ENCODE measurements around the gene DMBT1.

Gene DMBT1

DNA sequence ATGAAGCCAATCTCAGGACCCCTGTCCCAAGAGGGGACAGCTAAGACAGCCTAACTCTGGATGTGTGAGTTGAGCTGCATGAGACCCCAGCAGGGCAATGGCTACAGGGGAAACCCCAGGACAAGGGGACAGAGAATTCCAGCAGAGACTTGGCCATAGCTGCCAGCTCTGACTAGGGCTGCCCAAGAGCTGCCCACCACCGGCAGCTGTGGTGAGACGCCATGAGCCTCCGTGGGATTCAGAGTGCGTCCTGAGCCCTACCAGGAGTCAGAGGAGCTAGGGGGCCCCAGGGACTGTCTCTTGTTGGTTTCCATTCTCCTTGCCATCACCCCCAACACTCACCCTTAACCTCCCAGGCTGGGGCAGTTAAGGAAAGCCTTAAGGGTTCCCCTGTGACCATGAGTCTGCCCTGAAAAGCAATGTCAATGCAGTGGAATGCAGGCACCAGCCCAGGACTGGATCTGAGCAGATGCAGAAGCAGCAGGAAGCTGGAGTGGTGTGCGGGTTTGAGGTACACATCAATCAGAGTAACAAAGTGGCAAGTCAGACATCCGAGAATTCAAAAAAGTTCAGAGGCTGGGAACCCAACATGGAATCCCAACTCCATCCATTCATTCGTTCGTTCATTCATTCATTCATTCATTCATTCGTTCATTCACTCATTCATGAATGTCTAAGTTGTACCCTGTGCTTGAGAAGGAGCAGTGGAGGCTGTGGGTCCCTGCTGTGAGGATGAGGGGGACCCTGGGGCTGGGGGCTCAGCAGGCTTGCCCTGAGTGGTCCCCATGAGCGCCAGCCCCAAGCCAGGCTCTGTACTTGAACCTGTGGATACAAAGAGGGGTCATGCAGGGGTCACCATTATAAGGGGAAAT, 86.2 kb downstream of the DMBT1 start:
- no peak for DNase-seq (ENCODE audit: low spot score)

DNA sequence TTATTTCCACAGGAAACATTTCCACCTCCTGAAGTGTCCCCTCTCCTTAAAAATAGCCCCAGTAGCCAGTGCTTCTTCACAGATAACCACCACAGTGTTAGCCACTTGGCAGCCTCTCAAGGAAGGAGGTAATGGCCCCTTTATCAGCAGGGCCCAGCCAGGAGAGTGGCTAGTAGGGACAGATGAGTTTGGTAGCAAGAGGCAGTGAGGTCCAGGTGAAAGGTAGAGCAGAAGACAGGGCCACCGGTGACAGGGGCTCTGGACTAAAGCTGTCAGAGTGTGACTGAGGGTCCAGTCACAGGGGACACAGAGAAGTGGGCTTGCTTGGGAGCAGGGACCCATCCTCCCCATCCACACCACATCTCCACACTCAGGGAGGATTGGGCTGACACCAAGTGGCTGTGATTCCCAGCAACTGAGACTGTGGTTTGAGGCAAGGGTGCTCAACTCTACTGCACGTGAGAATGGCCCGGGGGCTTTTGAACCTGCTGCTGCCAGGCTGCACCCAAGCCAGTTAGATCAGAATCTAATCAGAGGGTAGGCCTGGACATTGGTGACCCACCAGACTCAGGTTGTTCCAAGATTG, 86.9 kb downstream of the DMBT1 start:
- DNase-seq (ENCODE audit: low spot score), result no peak

DNA sequence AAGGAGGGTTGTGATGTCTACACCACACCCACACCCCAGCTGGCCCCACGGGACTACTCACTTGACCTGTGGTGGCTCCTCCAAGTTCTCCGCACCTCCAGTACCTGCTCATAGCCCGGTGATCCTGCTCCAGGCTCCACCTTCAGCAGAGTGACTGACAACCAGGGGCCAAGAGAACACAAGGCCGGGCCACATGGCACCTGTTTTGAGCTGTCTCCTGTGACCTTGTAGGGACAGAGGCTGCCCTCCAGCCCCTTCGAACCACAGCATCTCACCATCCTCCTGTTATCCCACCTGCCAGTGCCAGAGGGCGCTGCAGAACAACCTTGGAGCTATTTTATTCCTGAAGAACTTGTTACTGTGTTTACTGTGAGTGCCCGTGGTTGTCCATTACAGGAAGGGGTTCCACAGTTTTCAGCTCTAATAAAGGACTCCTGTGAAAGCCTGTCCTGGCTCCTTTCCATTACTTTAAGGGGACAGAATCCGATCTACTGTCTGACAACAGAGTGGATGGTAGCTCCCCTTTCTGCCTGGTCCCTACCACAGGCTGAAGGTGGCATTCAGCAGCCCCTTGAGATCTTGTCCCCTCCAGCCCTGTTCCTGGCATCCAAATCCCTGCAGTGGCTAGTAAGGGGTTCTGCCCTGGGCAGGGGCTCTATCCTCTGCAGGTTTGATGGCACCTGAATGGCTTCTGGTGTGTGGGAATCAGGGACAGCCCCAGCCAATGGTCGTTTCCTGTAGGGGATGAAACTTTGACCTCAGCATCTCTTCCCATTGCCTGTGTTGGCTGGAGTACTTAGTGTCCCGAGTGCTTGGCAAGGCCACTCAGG, 88.3 kb downstream of the DMBT1 start:
- DNase-seq (ENCODE audit: low spot score), result peak; percentile 70

DNA sequence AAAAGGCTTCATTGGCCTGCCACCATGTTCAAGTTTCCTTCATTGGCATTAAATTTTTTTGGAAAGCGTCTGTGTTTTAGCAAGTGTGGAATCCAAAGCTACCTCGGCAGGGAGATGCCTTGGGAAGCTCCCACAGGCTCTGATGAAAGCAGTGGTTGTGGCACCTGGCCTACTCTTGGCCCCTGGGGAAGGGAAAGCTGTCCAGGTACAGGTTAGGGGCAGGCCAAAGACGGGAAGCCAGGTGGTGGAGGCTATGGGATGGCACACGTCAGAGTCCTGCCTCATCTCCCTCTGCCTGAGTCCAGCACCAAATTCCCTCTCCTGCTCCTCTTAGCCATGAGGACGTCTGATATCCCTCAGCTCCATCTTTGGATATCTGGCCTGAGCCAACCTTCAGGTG, 89.3 kb downstream of the DMBT1 start:
- no peak for DNase-seq (ENCODE audit: low spot score)

DNA sequence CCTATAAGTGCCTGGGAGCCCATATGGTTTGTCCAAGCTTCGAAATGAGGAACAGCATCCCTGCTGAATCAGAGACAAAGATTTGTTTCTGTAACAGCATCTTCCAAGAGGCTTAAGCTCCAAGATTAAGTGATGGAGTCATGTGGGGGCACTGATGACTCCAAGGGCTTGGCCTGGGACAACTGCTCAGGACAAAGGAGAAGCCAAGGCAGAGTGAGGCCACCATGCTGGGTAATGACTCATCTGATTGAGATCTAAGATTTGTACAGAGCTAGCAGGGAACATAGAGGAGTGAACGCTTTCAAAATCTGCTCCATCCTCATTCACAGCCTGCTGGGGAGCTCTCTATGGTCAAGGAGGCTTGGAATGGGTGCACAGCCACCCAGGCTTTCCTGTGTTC, 89.8 kb downstream of the DMBT1 start:
- no peak for DNase-seq (ENCODE audit: low spot score)

DNA sequence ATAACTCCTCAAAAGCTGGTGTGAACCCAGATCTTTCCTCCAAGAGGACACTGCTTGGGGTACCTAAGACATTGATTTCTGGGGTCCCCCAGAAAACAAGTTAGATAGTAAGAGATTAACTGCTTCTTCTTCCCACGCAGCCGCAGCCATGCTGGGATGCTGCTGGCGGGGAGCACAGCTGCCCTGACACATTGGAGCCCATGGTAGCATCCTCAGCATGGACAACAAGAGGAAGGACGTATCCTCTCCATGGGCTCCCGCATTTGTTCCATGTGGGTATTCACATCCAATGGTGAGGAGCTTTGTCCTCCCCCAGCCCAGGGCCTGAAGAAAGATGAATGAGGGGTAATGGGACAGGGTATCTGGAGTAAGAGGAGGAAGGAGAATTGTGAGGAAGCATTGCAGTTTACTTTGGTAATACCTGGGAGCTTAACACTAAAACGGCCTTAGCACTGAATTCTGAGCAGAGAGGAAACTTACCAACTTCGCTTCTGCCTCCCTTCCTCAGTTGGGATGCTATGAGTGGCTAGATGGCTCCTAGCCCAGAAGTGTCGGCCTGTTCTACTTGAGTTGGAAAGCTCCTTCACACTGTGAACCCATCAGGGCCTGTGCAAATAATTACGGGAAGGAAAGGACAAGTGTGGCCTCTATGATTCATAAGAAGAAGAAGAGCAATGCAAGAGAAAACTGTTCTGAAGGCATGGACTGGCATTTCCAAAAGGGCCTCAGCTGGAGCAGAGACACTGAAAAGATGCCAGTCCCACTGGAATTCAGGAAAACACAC, 95.2 kb downstream of the DMBT1 start:
- DNase-seq (ENCODE audit: low spot score), result no peak

DNA sequence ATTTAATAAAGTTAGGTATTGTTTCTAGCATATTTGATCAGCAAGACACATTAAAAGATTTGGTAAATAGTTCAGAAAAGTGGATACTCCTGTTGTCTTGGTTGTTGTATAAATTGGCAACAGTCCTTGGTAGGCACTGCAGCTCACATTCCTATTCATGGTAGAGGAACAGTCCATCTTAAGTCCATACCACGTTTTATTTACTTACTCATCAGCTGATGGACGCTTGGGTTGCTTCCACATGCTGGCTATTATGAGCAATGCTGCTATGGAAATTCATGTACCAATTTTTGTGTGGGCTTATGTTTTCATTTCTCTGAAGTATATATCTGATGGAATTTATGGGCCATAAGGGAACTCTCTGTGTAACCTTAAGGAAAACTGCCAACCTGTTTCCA, 95.8 kb downstream of the DMBT1 start:
- DNase-seq (ENCODE audit: low spot score), result no peak

DNA sequence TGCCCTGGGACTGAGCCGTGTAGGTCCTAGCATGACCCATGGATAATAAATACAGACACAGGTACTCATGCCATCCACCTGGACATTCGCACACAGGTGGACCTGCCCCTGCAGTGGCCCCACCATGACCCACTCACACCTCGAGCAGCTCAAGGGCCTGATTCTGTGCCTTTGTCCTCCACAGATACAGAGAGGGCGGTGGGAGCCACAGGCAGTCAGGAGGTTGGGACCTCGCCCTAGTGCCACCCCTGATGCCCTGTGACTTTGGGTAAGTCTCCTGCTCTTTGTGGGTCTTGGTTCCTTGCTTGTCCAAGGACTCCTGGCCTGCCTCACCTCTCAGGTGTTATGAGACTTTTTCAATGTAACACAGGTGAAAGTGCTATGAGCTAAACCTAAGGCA, 96.2 kb downstream of the DMBT1 start:
- no peak for DNase-seq (ENCODE audit: low spot score)

DNA sequence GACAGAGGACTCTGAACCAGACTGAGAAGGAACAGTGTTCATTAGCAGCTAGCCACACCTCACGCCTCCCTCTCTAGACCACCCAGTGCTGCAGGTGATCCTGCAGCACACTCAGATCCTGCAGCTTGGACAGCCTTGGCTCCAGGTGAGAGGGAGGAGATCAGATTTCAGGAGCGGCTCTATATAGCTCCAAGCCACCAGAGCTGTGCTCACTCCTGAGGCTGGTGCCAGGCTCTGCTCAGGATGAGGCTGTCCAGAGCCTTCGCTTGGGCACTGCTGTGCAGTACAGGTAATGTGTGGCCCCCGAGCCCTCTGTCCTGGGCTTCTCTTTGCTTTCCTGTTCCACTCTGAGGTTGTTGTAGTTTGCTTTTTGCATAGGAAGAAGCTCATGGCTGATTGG, 96.7 kb downstream of the DMBT1 start:
- no peak for DNase-seq (ENCODE audit: low spot score)

DNA sequence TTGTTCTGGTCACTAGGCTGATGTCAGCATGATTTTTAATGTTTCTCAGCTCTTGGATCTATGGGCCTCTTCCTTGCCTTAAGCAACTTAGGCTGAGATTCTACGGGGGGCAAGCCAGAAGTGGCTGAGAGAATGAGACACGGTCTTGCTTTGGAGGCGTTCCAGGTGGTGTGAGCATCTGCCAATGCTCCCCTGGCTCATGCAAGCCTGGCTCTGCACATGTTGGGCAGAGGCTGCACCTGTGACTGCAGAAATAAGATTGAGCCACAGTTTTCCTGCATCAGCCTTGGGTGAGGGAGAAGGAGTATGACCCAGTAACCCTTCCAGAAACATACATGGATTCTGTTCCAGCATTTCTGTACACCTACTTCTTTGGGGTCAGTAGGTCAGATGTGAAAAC, 97.2 kb downstream of the DMBT1 start:
- DNase-seq (ENCODE audit: low spot score), result no peak

DNA sequence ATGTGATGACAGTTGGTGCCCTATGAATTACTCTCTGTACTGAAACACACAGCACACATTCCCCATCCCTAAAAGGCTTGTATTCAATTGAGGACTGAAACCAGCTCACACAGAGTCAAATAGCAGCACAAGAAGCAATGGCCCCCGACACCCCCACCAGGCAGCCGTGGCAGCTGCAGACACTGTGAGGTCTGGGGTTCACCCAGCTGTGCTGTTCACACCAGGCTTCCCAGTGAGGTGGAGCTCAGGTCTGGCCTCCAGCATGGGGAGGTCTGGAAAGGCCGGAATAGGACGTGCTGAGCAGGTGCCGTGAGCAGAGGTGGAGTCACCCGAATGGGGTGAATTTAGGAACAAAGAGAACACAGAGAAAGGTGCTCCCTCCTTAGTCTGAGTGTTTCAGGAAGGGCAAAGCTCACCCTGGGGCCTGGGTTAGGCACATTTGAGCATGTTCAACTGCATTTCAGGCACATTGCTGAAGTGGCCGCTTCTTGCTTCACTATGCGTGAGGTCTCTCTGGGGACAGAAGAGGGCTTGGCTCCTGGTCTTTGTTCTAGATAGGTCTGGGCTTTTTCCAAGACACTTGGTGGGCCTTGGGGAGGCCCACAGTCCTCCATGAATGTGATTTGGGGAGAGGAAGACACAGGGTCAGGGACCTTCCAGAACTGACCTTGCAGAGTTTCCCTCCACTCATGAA, 97.9 kb downstream of the DMBT1 start:
- DNase-seq (ENCODE audit: low spot score), result no peak

DNA sequence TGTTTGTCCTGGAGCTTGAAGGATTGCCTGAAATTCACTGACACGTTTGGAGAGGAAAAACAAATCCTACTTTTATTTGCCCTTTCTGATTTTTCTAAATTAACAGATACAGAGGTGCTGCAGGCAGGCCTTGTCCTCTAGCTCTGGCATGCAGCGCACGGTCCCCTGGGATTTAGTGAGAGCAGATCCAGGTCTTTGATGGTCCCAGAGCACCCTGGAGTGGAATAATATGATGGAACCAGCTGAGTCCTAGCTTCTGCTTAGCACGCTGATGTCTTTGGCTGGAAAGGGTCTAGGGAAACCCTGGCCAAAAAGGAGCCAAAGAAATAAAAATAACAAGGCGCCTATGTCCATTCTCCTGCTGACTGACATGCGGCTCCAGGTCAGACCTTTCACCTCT, 98.6 kb downstream of the DMBT1 start:
- no peak for DNase-seq (ENCODE audit: low spot score)

DNA sequence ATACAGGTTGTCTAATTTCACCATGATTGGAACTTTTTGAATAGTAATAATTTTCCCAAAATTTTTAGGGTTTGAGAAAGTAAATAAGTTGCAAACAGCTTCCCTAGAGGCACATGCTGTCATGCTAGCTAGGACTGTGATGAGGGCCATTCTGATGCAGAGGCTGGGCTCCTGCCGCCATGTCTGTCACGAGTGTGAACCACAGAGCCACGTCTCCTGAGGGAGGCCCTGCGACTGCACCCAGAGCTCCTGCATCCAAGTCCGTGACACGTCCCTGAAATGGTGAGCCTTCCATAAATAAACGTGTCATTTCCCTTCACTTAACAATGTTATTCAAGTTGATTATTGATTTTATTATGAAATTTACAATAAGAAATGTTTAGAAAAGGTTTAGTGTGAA, 99.1 kb downstream of the DMBT1 start:
- no peak for DNase-seq (ENCODE audit: low spot score)

DNA sequence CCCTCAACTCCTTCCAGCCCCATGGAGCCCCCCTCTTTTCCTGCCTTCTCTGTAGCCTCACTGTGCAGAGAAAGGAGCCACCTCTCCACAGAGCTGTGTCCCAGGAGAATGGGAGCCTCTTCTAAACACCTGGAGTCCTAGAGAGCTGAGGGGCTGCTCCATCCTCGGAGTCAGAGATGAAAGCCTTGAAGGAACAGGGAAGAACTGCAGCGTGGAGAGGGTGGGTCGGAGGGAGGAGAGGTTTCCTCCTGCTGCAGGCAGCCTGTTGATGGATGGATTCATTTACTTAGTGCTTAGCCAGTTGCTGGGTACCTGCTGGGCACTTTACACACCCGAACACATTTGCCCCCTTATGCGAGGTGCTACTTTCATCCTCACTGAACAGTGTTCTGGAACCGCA, 100.1 kb downstream of the DMBT1 start:
- no peak for DNase-seq (ENCODE audit: low spot score)

DNA sequence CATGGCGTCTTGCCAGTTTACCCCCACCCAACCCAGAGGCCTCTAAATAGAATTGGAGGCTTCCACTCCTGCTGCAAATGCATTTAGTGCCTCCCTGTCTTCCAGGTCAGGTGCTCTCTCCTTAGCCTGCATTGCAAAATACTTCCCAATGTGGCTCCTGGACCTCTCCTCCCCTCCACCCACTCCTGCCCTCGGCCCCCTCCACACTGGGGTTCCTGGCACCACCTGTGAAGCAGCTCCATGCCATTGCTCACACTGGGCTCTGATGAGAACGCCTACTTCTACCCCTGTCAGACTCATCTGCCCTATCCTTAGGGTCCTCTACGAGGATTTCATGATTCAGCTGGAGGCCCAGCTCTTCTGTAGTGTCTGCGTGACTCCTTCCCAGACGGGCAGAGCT, 101.7 kb downstream of the DMBT1 start:
- no peak for DNase-seq (ENCODE audit: low spot score)

DNA sequence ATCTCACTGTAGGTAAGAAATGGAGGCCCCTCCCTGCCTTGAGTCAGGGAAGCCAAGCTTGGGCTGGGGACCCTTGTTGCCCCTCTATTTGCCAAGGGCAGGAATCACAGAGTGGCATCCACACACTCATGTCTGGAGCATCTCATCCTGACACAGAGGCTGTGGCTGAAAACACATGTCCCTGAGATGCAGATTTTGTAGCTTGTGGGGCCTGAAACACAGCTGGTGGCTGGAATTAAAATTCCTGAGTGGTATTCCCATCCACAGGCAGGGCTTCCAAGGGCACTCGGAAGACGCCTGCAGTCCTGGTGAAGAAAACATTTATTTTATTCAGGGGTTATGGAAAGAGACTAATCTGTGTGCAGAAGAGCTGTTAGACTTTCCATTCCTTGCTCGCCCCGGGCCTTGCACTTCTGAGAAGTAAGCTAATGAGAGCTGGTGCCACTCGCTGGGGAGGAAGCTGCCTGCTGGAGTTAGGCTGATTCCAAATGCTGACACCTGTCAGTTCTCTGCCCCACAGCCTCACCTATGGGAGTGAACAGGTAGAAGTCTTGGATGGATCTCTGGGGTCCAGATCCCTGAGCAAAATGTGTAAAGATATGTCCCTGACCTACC, 103.1 kb downstream of the DMBT1 start:
- DNase-seq (ENCODE audit: low spot score), result no peak

DNA sequence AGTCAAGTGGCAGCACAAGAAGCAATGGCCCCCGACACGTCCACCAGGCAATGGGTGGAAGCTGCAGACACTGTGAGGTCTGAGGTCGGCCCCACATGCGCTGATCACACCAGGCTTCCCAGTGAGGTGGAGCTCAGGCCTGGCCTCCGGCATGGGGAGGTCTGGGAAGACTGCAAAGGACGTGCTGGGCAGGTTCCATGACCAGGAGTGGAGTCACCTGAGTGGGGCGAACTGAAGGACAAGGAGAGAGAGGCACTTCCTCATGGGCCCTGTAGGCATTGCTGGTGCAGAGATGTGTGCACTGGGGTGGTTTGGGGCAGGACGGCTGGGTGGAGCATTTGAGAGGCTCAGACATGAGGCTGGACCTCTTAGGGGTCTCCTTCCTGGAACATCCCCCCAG, 103.9 kb downstream of the DMBT1 start:
- no peak for DNase-seq (ENCODE audit: low spot score)

DNA sequence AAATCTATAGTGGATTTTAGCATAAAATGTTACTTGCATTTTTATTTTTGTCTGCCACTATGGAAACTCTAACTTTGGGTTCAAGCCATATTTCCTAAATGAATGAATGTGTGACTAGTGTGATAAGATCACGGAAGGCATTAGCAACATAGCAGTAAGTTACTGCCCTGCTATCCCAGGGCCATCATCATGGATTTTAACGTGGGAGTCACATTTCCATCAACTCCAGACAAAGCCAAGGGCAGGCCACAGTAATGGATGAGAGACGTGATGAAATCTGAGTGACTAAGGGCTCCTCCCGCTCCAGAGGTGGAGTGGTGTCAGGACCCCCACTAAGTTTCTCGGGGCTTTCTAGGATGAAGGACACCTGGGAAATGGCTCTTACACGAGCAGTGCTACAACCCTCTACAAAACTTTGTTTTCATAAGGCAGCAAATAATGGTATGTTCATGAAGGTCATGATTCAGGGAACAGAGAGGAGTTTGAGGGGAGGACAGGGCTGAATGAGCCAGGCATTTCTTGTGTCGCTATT, 104.8 kb downstream of the DMBT1 start:
- DNase-seq (ENCODE audit: low spot score), result no peak

DNA sequence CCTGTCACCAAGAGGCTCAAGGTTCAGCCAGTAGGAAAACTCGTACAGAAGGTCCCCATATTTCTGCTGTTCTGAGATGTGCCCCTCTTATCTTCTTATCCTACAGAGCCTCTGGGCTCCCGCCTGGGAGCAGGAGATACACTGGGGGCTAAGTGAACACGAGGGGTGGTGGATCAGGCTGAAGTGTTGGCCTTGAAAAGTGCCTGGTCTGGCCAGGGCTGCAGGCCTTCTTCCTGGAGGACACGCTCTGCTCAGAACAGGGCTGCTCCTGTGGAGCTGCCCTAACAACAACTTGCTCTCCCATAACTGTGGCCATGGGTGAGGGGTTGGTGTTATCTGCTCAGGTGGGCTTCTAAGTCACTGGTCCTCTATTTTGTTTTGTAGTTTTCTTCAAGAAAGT, 105.4 kb downstream of the DMBT1 start:
- DNase-seq (ENCODE audit: low spot score), result no peak

DNA sequence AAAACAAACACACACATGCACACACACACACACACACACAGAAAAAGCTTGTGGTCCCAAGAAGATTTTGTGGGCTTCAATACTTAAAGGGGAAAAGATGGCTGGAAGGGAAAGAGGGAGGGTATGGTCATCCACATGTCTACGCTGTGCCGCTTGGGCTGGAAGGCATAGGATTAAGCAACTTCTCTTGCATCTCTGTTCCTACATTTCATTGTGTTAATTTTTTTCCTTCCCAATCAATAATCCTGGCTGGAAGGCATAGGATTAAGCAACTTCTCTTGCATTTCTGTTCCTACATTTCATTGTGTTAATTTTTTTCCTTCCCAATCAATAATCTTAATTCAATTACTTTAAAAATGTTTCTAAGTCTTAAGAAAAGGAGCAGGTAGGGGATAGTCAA, 108.5 kb downstream of the DMBT1 start:
- no peak for DNase-seq (ENCODE audit: low spot score)

DNA sequence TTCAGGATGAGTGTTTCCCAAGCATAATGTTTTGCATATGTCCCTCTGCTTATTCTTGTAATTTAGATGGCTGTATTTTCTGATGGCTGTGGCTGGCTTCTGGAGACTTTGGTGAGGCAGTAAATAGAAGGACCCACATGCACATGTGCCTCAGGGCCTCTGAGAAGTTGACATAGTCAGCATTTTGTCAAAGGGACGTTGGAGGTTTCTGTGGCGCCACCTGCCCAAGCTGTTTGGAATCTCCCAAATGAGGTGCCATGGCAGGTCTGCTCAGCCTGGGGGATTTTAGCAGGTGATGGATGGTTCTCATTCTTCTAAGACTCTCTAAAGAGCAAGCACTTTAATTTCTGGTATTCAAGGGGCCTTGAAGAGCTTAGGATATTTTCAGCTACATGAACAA, 109.3 kb downstream of the DMBT1 start:
- no peak for DNase-seq (ENCODE audit: low spot score)

Data from globus pallidus (tissue), 1 donor.